ENCODE data around the gene MDK.

The MDK gene

GRCh38 chr11:46404476-46405017 lies 23.1 kb downstream of the MDK start:
- no peak for DNase-seq (ENCODE audit: low read depth)

- DNase-seq (ENCODE audit: low read depth), result no peak
These were observed 26.2 kb downstream of the MDK start for GRCh38 chr11:46407635-46408034.

GRCh38 chr11:46408407-46408986 lies 27.0 kb downstream of the MDK start:
- no peak for DNase-seq (ENCODE audit: low read depth)

GRCh38 chr11:46410021-46410420 lies 28.6 kb downstream of the MDK start:
- DNase-seq (ENCODE audit: low read depth), result no peak

- DNase-seq (ENCODE audit: low read depth), result no peak
These were observed 32.4 kb downstream of the MDK start for GRCh38 chr11:46413760-46414465.

- no peak for DNase-seq (ENCODE audit: low read depth)
These were observed 33.0 kb downstream of the MDK start for GRCh38 chr11:46414466-46414796.

GRCh38 chr11:46414879-46415278 lies 33.4 kb downstream of the MDK start:
- DNase-seq (ENCODE audit: low read depth), result no peak

- DNase-seq (ENCODE audit: low read depth), result no peak
These were observed 36.2 kb downstream of the MDK start for GRCh38 chr11:46417711-46418110.

GRCh38 chr11:46418751-46419150 lies 37.3 kb downstream of the MDK start:
- no peak for DNase-seq (ENCODE audit: low read depth)

GRCh38 chr11:46420513-46420912 lies 39.0 kb downstream of the MDK start:
- DNase-seq (ENCODE audit: low read depth), result no peak

- DNase-seq (ENCODE audit: low read depth), result no peak
These were observed 39.9 kb downstream of the MDK start for GRCh38 chr11:46421257-46421880.

- DNase-seq (ENCODE audit: low read depth), result no peak
These were observed 41.1 kb downstream of the MDK start for GRCh38 chr11:46422588-46422987.

- DNase-seq (ENCODE audit: low read depth), result no peak
These were observed 44.9 kb downstream of the MDK start for GRCh38 chr11:46426233-46426991.

- DNase-seq (ENCODE audit: low read depth), result no peak
These were observed 45.9 kb downstream of the MDK start for GRCh38 chr11:46427364-46427763.

- no peak for DNase-seq (ENCODE audit: low read depth)
These were observed 48.2 kb downstream of the MDK start for GRCh38 chr11:46429717-46430116.

- DNase-seq (ENCODE audit: low read depth), result no peak
These were observed 49.7 kb downstream of the MDK start for GRCh38 chr11:46431211-46431610.
